ENCODE measurements around the gene ATG7. TPM values are rescaled to one million over a fixed set of nuclear protein-coding genes. Genes with fewer than 3 reads are reported as not detected.

ATG7 gene
- total RNA-seq, 1 experiment from 2014 or later, result 56.1 TPM

GRCh38 chr3:11566916-11567315 is 294.7 kb downstream of the ATG7 start:
- Histone ChIP-seq H3K4me3 (no peak overlapping the region), H4K20me1 (ENCODE audit: insufficient read depth) (peaks cover 52% of the 10 kb centered on the region), H3K9me3 (ENCODE audit: insufficient read depth, low read depth) (no peaks in the 10 kb centered on the region), H2AFZ (no peak overlapping the region), H3K4me2 (no peak overlapping the region), H3K27me3 (ENCODE audit: insufficient read depth, low read depth) (no peaks in the 10 kb centered on the region), H3K27ac (0 out of 2 replicates have a peak overlapping the region, but pooled peaks have one; percentile 96), H3K79me2 (ENCODE audit: low read depth) (peaks cover 48% of the 10 kb centered on the region), H3K36me3 (ENCODE audit: low read depth) (no peaks in the 10 kb centered on the region; the same call in 1 of the 2 replicates), H3K4me1 (replicated peaks; ENCODE audit: insufficient read depth) (peaks cover 34% of the 10 kb centered on the region), H3K9me2 (ENCODE audit: insufficient read depth) (no peaks in the 10 kb centered on the region), H3F3A (ENCODE audit: insufficient read depth, low read depth) (peaks cover 27% of the 10 kb centered on the region)
- BruUV-seq (replicated peaks), result no TSS peak
- no peak for DNase-seq
- ChIA-PET CTCF (no interaction called here), POLR2A (ENCODE audit: unreplicated experiment) (no interaction called here)
- intact Hi-C loops (cut with micrococcal nuclease; ENCODE audit: unreplicated experiment), result loop anchor here (5.0 kb wide), 1 partner anchor 75 kb away; the partner anchor contains the start of gene VGLL4
- TF ChIP-seq, protein P1, sequence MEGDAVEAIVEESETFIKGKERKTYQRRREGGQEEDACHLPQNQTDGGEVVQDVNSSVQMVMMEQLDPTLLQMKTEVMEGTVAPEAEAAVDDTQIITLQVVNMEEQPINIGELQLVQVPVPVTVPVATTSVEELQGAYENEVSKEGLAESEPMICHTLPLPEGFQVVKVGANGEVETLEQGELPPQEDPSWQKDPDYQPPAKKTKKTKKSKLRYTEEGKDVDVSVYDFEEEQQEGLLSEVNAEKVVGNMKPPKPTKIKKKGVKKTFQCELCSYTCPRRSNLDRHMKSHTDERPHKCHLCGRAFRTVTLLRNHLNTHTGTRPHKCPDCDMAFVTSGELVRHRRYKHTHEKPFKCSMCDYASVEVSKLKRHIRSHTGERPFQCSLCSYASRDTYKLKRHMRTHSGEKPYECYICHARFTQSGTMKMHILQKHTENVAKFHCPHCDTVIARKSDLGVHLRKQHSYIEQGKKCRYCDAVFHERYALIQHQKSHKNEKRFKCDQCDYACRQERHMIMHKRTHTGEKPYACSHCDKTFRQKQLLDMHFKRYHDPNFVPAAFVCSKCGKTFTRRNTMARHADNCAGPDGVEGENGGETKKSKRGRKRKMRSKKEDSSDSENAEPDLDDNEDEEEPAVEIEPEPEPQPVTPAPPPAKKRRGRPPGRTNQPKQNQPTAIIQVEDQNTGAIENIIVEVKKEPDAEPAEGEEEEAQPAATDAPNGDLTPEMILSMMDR (conservative IDR thresholded peaks at IDR 0.05), result no peak
- TF ChIP-seq EZH2 (IDR thresholded peaks at IDR 0.05; ENCODE audit: low read depth), result no peak

DNA sequence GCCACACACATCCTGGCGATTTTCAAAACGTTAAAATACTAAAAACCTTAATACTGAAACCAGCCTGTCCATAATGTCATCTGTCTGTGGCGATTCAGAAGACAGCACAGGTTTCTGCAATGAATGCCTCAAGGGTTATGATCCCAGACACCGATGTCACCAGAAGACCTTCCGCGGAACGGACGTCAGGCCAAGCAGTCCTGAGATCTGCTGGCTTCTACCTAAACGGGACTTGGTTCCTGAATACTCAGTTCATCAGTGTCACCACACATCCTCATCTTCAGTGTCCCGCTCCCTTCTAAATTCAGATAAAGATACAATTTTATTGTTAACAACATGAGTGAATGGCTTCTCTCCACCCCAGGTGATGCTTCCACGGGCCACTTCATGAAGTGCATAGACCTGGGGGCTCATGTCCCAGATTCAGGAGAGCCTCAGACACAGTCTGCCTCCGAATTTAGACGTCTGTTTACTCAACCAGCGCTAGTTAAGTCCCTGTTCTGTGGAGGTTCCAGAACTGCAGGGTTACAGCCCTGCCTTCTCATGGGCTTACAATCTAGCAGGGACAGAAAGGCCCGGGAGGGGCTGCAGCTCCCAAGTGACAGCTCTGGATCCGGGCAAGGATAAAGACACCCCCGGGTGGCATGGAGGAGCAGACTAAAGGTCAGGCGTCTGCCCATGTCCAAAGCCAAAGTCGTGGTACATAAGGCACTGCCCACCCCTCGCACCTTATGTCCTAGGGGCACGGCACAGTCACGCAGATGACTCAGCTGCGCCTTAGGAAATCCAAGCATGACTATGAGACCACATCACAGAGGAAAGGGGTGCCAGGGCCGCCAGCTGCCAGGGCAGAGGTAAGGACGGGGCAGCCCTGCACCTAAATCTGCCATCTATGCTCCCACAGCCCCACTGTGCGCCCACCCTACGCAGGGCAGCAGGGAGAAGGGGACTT is 295.6 kb downstream of the ATG7 start:
- Histone ChIP-seq H3K4me2 (peak overlapping the region; percentile 82), H3K27me3 (ENCODE audit: insufficient read depth, low read depth) (no peaks in the 10 kb centered on the region), H2AFZ (no peak overlapping the region), H3K9me2 (ENCODE audit: insufficient read depth) (no peaks in the 10 kb centered on the region), H3K4me1 (replicated peaks; ENCODE audit: insufficient read depth) (peaks cover 34% of the 10 kb centered on the region), H3F3A (ENCODE audit: insufficient read depth, low read depth) (peaks cover 27% of the 10 kb centered on the region), H3K27ac (peak overlapping the region; percentile 96), H3K79me2 (ENCODE audit: low read depth) (peaks cover 57% of the 10 kb centered on the region), H4K20me1 (ENCODE audit: insufficient read depth) (peaks cover 48% of the 10 kb centered on the region), H3K9me3 (ENCODE audit: insufficient read depth, low read depth) (no peaks in the 10 kb centered on the region), H3K36me3 (ENCODE audit: low read depth) (no peaks in the 10 kb centered on the region; the same call in 1 of the 2 replicates), H3K4me3 (peak overlapping the region; percentile 30; the same call in 1 of the 2 replicates)
- BruUV-seq (replicated peaks), result no TSS peak
- TF ChIP-seq EZH2 (IDR thresholded peaks at IDR 0.05; ENCODE audit: low read depth), result no peak
- TF ChIP-seq, protein P1 (conservative IDR thresholded peaks at IDR 0.05), result no peak
- POLR2A ChIA-PET (ENCODE audit: unreplicated experiment), result no interaction called here
- peak; percentile 54 to 75 for DNase-seq
- CTCF ChIA-PET, result no interaction called here
- intact Hi-C loops (cut with micrococcal nuclease; ENCODE audit: unreplicated experiment), result loop anchor here (1.0 to 5.0 kb wide), 2 partner anchors 33 to 75 kb away; partner anchors contain the start of gene VGLL4

- Histone ChIP-seq H3K4me1 (replicated peaks; ENCODE audit: insufficient read depth) (peaks cover 34% of the 10 kb centered on the region), H2AFZ (no peak overlapping the region), H3K79me2 (ENCODE audit: low read depth) (peaks cover 58% of the 10 kb centered on the region), H3K27ac (peak overlapping the region; percentile 96), H3K27me3 (ENCODE audit: insufficient read depth, low read depth) (no peaks in the 10 kb centered on the region), H3K4me2 (peak overlapping the region; percentile 82), H3F3A (ENCODE audit: insufficient read depth, low read depth) (peaks cover 27% of the 10 kb centered on the region), H3K9me2 (ENCODE audit: insufficient read depth) (no peaks in the 10 kb centered on the region), H3K9me3 (ENCODE audit: insufficient read depth, low read depth) (no peaks in the 10 kb centered on the region), H4K20me1 (ENCODE audit: insufficient read depth) (peaks cover 44% of the 10 kb centered on the region), H3K4me3 (peak overlapping the region; percentile 30; the same call in 1 of the 2 replicates), H3K36me3 (ENCODE audit: low read depth) (no peaks in the 10 kb centered on the region; the same call in 1 of the 2 replicates)
- CTCF ChIA-PET, result interaction anchor here (0.5 kb wide), 1 partner anchor 179 kb away, joined by 13 read pairs; no protein-coding TSS in a partner anchor
- peak; percentile 51 to 52 for DNase-seq
- BruUV-seq (replicated peaks), result TSS peak; percentile 81
- POLR2A ChIA-PET (ENCODE audit: unreplicated experiment), result no interaction called here
- TF ChIP-seq EZH2 (IDR thresholded peaks at IDR 0.05; ENCODE audit: low read depth), result no peak
- intact Hi-C loops (cut with micrococcal nuclease; ENCODE audit: unreplicated experiment), result loop anchor here (1.0 to 5.0 kb wide), 2 partner anchors 32 to 74 kb away; partner anchors contain the start of gene VGLL4
These were observed 296.4 kb downstream of the ATG7 start for GRCh38 chr3:11568503-11569155.

Data from PC-9 (cell line).